HEK293 (cell line): ENCODE data around the gene SUSD4.

Experiments
- CTCF ChIA-PET: fragments of 350-600 bp; formaldehyde crosslinking; extraction: SDS; loops from one replicate; lab custom pipeline; 2021; ENCODE audit warnings: antibody characterized with exemption; lab: Yijun Ruan, JAX
- POLR2A ChIA-PET: fragments of 300-600 bp; formaldehyde crosslinking; extraction: SDS; loops from one replicate; lab custom pipeline; 2020; ENCODE audit warnings: antibody characterized with exemption, inconsistent platforms; lab: Yijun Ruan, JAX
- H3K27ac ChIP-seq: fragments of 200-500 bp; sonication (Bioruptor generic); 2 replicates; pipeline ENCODE4 v1.5.1; 2014; ENCODE audit warnings: low read depth, low read length, control low read depth, inconsistent platforms; ENCODE audit errors: extremely low read depth
- H3K36me3 ChIP-seq, 2 experiments: fragments of 200-500 bp in 1 of 2; sonication (Bioruptor generic) in 1 of 2; 1 replicate in 1 of 2; 2 replicates in 1 of 2; pipeline ENCODE4 v1.5.1; 2014 to 2017; ENCODE audit warnings: inconsistent platforms in 2 of 2, low read length in 2 of 2; ENCODE audit not compliant: control insufficient read depth in 2 of 2, insufficient read depth in 1 of 2
- H3K4me1 ChIP-seq: fragments of 200-500 bp; sonication (Bioruptor generic); 2 replicates; pipeline ENCODE4 v1.5.1; 2014; ENCODE audit warnings: mild to moderate bottlenecking, low read length, inconsistent platforms; ENCODE audit not compliant: control insufficient read depth, insufficient read depth
- H3K4me3 ChIP-seq: 2 replicates; pipeline ENCODE4 v1.5.1; 2011; ENCODE audit warnings: low read depth, mild to moderate bottlenecking, control low read depth, low read length, moderate library complexity
- H3K9me3 ChIP-seq: fragments of 200-500 bp; sonication (Bioruptor generic); 2 replicates; pipeline ENCODE4 v1.5.1; 2014; ENCODE audit warnings: low read depth, low read length, inconsistent platforms; ENCODE audit not compliant: control insufficient read depth, insufficient read depth
- FEZF1 ChIP-seq: fragments of 450-650 bp; formaldehyde crosslinking; IDR thresholded peaks from 2 replicates; pipeline ENCODE4 v1.5.1; 2016; ENCODE audit warnings: missing biosample characterization, missing genetic modification characterization
- GLI4 ChIP-seq: fragments of 450-650 bp; formaldehyde crosslinking; IDR thresholded peaks from 2 replicates; pipeline ENCODE4 v1.5.1; 2016; ENCODE audit warnings: missing biosample characterization, missing genetic modification characterization
- HOXA7 ChIP-seq: sonication (generic); formaldehyde crosslinking; IDR thresholded peaks from 2 replicates; pipeline ENCODE4 v1.8.1; 2022; ENCODE audit warnings: missing genetic modification reagents, borderline replicate concordance
- KLF9 ChIP-seq: fragments of 450-650 bp; formaldehyde crosslinking; IDR thresholded peaks from 2 replicates; pipeline ENCODE4 v1.5.1; 2016; ENCODE audit warnings: missing biosample characterization, missing genetic modification characterization, low read depth
- SP3 ChIP-seq: fragments of 450-650 bp; formaldehyde crosslinking; IDR thresholded peaks from 2 replicates; pipeline ENCODE4 v1.5.1; 2016; ENCODE audit warnings: missing biosample characterization, missing genetic modification characterization
- YY2 ChIP-seq: fragments of 450-650 bp; formaldehyde crosslinking; IDR thresholded peaks from 2 replicates; pipeline ENCODE4 v1.5.1; 2016; ENCODE audit warnings: missing biosample characterization, missing genetic modification characterization
- ZBTB1 ChIP-seq: fragments of 450-650 bp; formaldehyde crosslinking; IDR thresholded peaks from 2 replicates; pipeline ENCODE4 v1.5.1; 2016; ENCODE audit warnings: missing biosample characterization, missing genetic modification characterization
- ZFP37 ChIP-seq: fragments of 450-650 bp; formaldehyde crosslinking; IDR thresholded peaks from 2 replicates; pipeline ENCODE4 v1.5.1; 2016; ENCODE audit warnings: missing biosample characterization, missing genetic modification characterization
- ZIC2 ChIP-seq: fragments of 450-650 bp; formaldehyde crosslinking; IDR thresholded peaks from 2 replicates; pipeline ENCODE4 v1.5.1; 2016; ENCODE audit warnings: missing biosample characterization, missing genetic modification characterization
- ZNF121 ChIP-seq: fragments of 450-650 bp; formaldehyde crosslinking; IDR thresholded peaks from 2 replicates; pipeline ENCODE4 v1.5.1; 2016; ENCODE audit warnings: missing biosample characterization, missing genetic modification characterization
- ZNF133 ChIP-seq: fragments of 450-650 bp; formaldehyde crosslinking; IDR thresholded peaks from 2 replicates; pipeline ENCODE4 v1.5.1; 2016; ENCODE audit warnings: missing biosample characterization, missing genetic modification characterization
- ZNF174 ChIP-seq: fragments of 450-650 bp; formaldehyde crosslinking; IDR thresholded peaks from 2 replicates; pipeline ENCODE4 v1.5.0; 2017; ENCODE audit warnings: missing biosample characterization, mild to moderate bottlenecking, missing genetic modification characterization
- ZNF184 ChIP-seq: fragments of 450-650 bp; IDR thresholded peaks from 2 replicates; pipeline ENCODE4 v1.5.1; 2018; ENCODE audit warnings: missing biosample characterization, mild to moderate bottlenecking, missing genetic modification characterization
- ZNF302 ChIP-seq: fragments of 450-650 bp; formaldehyde crosslinking; IDR thresholded peaks from 2 replicates; pipeline ENCODE4 v1.5.1; 2016; ENCODE audit warnings: missing biosample characterization, missing genetic modification characterization, low read depth
- ZNF350 ChIP-seq: fragments of 450-650 bp; formaldehyde crosslinking; IDR thresholded peaks from 2 replicates; pipeline ENCODE4 v1.5.0; 2017; ENCODE audit warnings: missing biosample characterization, mild to moderate bottlenecking, missing genetic modification characterization
- ZNF423 ChIP-seq: fragments of 450-650 bp; formaldehyde crosslinking; IDR thresholded peaks from 2 replicates; pipeline ENCODE4 v1.5.1; 2016; ENCODE audit warnings: missing biosample characterization, missing genetic modification characterization
- ZNF473 ChIP-seq: fragments of 450-650 bp; formaldehyde crosslinking; IDR thresholded peaks from 2 replicates; pipeline ENCODE4 v1.5.1; 2017; ENCODE audit warnings: missing biosample characterization, missing genetic modification characterization
- ZNF514 ChIP-seq: fragments of 450-650 bp; formaldehyde crosslinking; IDR thresholded peaks from 2 replicates; pipeline ENCODE4 v1.5.1; 2016; ENCODE audit warnings: missing biosample characterization, missing genetic modification characterization
- ZNF529 ChIP-seq: fragments of 450-650 bp; formaldehyde crosslinking; IDR thresholded peaks from 2 replicates; pipeline ENCODE4 v1.5.1; 2017; ENCODE audit warnings: missing genetic modification characterization, missing biosample characterization; ENCODE audit not compliant: insufficient replicate concordance
- ZNF76 ChIP-seq: fragments of 450-650 bp; formaldehyde crosslinking; IDR thresholded peaks from 2 replicates; pipeline ENCODE4; 2016; ENCODE audit warnings: low read depth, missing biosample characterization, missing genetic modification characterization, borderline replicate concordance
- ZNF777 ChIP-seq: fragments of 450-650 bp; formaldehyde crosslinking; IDR thresholded peaks from 2 replicates; pipeline ENCODE4 v1.5.1; 2017; ENCODE audit warnings: missing biosample characterization, missing genetic modification characterization, borderline replicate concordance
- TF ChIP-seq, protein P1 (sequence below): fragments of 450-650 bp; formaldehyde crosslinking; IDR thresholded peaks from 2 replicates; pipeline ENCODE4 v1.5.1; 2016; ENCODE audit warnings: missing biosample characterization, missing genetic modification characterization
- TF ChIP-seq, protein P2 (sequence below): sonication (generic); formaldehyde crosslinking; IDR thresholded peaks from 2 replicates; pipeline ENCODE4 v1.8.1; 2022; ENCODE audit warnings: mild to moderate bottlenecking, moderate library complexity, missing genetic modification reagents
- TF ChIP-seq, protein P3 (sequence below): fragments of 450-650 bp; formaldehyde crosslinking; IDR thresholded peaks from 2 replicates; pipeline ENCODE4 v1.5.1; 2016; ENCODE audit warnings: missing biosample characterization, missing genetic modification characterization
- TF ChIP-seq, protein P4 (sequence below): fragments of 450-650 bp; formaldehyde crosslinking; IDR thresholded peaks from 2 replicates; pipeline ENCODE4 v1.5.1; 2017; ENCODE audit warnings: missing biosample characterization, mild to moderate bottlenecking, missing genetic modification characterization, moderate library complexity

Gene SUSD4

DNA sequence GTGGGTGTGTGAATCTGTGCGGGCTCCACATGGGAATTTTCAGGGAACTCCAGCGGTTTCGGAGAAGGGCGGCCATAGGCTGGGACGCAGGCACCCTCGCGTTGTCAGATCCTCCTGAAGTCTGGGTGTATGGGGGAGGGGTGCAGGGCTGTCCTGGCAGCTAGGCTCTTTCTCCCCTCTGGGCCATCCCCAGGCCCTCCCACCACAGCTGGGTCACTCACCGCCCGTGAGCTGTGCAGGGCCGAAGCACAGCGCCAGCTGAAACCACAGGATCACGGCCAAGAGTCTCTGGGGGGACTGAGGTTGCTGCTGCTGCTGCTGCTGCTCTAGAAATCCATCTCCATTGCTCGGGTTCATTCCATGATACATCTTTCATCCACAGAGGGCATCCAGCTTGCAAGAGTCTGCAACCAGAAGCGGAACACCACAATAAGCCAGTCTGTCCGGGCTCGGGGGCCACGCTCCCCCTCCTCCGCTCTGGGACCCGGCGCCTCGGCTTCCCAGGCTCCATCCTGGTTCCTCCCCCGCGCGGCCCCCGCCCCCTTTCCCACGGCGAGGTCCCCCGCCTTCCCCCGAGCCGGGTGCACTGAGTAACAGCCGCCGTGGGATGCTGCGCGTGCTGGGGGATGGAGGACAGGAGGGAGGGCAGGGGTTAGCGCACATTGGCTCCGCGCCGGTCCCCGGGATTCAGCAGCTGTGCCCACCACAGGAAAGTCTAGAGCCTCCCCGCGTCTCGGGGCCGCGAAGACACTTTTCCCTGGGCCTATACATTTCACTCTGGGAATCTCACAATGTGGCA lies 720 bp downstream of the SUSD4 start (continued):
- TF ChIP-seq, protein P1, sequence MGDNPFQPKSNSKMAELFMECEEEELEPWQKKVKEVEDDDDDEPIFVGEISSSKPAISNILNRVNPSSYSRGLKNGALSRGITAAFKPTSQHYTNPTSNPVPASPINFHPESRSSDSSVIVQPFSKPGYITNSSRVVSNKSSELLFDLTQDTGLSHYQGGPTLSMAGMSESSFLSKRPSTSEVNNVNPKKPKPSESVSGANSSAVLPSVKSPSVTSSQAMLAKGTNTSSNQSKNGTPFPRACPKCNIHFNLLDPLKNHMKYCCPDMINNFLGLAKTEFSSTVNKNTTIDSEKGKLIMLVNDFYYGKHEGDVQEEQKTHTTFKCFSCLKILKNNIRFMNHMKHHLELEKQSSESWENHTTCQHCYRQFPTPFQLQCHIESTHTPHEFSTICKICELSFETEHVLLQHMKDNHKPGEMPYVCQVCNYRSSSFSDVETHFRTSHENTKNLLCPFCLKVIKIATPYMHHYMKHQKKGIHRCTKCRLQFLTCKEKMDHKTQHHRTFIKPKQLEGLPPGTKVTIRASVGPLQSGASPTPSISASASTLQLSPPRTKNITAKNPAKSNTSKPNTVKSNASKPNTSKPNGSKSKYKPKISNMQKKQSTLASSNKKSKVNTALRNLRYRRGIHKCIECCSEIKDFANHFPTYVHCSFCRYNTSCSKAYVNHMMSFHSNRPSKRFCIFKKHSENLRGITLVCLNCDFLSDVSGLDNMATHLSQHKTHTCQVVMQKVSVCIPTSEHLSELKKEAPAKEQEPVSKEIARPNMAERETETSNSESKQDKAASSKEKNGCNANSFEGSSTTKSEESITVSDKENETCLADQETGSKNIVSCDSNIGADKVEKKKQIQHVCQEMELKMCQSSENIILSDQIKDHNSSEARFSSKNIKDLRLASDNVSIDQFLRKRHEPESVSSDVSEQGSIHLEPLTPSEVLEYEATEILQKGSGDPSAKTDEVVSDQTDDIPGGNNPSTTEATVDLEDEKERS (tag by site-specific recombination), result 0 out of 2 replicates have a peak, but pooled peaks have one; percentile 11
- TF ChIP-seq ZNF777 (tag by site-specific recombination) (peak; percentile 55; the same call in 1 of the 2 replicates), YY2 (0 out of 2 replicates have a peak, but pooled peaks have one; percentile 37), SP3 (tag by site-specific recombination) (peak; percentile 70), ZNF423 (tag by site-specific recombination) (0 out of 2 replicates have a peak, but pooled peaks have one; percentile 23), ZNF133 (tag by site-specific recombination) (no peak), ZFP37 (tag by site-specific recombination) (0 out of 2 replicates have a peak, but pooled peaks have one; percentile 35), KLF9 (tag by site-specific recombination) (peak; percentile 40), HOXA7 (CRISPR knock-in tag) (no peak)
- TF ChIP-seq, protein P2, sequence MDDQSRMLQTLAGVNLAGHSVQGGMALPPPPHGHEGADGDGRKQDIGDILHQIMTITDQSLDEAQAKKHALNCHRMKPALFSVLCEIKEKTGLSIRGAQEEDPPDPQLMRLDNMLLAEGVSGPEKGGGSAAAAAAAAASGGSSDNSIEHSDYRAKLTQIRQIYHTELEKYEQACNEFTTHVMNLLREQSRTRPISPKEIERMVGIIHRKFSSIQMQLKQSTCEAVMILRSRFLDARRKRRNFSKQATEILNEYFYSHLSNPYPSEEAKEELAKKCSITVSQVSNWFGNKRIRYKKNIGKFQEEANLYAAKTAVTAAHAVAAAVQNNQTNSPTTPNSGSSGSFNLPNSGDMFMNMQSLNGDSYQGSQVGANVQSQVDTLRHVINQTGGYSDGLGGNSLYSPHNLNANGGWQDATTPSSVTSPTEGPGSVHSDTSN, result peak; percentile 33; the same call in 1 of the 2 replicates

- Histone ChIP-seq H3K36me3 (no peaks in the 10 kb centered on the region), H3K27ac (no peak overlapping the region), H3K4me1 (peaks cover 5% of the 10 kb centered on the region), H3K9me3 (no peaks in the 10 kb centered on the region), H3K4me3 (no peak overlapping the region)
- ChIA-PET POLR2A (no interaction called here), CTCF (interaction anchor here (0.5 to 2.8 kb wide), 8 partner anchors 9 to 322 kb away, joined by 3 to 18 read pairs (median 6); no protein-coding TSS in a partner anchor)
- TF ChIP-seq GLI4, result no peak
- TF ChIP-seq, protein P3, sequence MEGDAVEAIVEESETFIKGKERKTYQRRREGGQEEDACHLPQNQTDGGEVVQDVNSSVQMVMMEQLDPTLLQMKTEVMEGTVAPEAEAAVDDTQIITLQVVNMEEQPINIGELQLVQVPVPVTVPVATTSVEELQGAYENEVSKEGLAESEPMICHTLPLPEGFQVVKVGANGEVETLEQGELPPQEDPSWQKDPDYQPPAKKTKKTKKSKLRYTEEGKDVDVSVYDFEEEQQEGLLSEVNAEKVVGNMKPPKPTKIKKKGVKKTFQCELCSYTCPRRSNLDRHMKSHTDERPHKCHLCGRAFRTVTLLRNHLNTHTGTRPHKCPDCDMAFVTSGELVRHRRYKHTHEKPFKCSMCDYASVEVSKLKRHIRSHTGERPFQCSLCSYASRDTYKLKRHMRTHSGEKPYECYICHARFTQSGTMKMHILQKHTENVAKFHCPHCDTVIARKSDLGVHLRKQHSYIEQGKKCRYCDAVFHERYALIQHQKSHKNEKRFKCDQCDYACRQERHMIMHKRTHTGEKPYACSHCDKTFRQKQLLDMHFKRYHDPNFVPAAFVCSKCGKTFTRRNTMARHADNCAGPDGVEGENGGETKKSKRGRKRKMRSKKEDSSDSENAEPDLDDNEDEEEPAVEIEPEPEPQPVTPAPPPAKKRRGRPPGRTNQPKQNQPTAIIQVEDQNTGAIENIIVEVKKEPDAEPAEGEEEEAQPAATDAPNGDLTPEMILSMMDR (tag by site-specific recombination), result 0 out of 2 replicates have a peak, but pooled peaks have one; percentile 17
Measured at GRCh38 chr1:223358826-223359225, 5.2 kb downstream of the SUSD4 start.

GRCh38 chr1:223355699-223356098 lies 8.3 kb downstream of the SUSD4 start:
- CTCF ChIA-PET, result interaction anchor here (0.7 to 1.6 kb wide), 4 partner anchors 256 to 328 kb away, joined by 3 to 4 read pairs (median 3); no protein-coding TSS in a partner anchor
- H3K36me3 ChIP-seq, result no peaks in the 10 kb centered on the region
- H3K27ac ChIP-seq, result no peak overlapping the region
- H3K9me3 ChIP-seq, result no peaks in the 10 kb centered on the region
- no peak overlapping the region for H3K4me3 ChIP-seq
- TF ChIP-seq ZNF174 (tag by site-specific recombination) (no peak), FEZF1 (no peak), ZNF777 (tag by site-specific recombination) (no peak), ZNF473 (tag by site-specific recombination) (no peak), ZNF529 (tag by site-specific recombination) (no peak), ZNF423 (tag by site-specific recombination) (no peak), ZIC2 (tag by site-specific recombination) (no peak), ZNF350 (tag by site-specific recombination) (no peak), ZNF76 (tag by site-specific recombination) (no peak), ZBTB1 (tag by site-specific recombination) (no peak), ZNF184 (no peak), ZNF121 (tag by site-specific recombination) (no peak), ZNF302 (tag by site-specific recombination) (no peak), ZNF514 (tag by site-specific recombination) (no peak)
- TF ChIP-seq, protein P4, sequence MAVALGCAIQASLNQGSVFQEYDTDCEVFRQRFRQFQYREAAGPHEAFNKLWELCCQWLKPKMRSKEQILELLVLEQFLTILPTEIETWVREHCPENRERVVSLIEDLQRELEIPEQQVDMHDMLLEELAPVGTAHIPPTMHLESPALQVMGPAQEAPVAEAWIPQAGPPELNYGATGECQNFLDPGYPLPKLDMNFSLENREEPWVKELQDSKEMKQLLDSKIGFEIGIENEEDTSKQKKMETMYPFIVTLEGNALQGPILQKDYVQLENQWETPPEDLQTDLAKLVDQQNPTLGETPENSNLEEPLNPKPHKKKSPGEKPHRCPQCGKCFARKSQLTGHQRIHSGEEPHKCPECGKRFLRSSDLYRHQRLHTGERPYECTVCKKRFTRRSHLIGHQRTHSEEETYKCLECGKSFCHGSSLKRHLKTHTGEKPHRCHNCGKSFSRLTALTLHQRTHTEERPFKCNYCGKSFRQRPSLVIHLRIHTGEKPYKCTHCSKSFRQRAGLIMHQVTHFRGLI (tag by site-specific recombination), result no peak
- POLR2A ChIA-PET, result no interaction called here
- H3K4me1 ChIP-seq, result no peaks in the 10 kb centered on the region
